ENCODE data around the gene ARL9. TPM values are rescaled to one million over a fixed set of nuclear protein-coding genes. Genes with fewer than 3 reads are reported as not detected.
A peak's percentile ranks its signal among the peaks of the same experiment; 100 is the strongest.

The ARL9 gene
- total and polyA plus RNA-seq, 9 of the 15 experiments (the other 6 are each of a cell fraction or from before 2014, with no cell fraction given) = 0.10 to 0.15 (median 0.11) TPM; not detected in 6

DNA sequence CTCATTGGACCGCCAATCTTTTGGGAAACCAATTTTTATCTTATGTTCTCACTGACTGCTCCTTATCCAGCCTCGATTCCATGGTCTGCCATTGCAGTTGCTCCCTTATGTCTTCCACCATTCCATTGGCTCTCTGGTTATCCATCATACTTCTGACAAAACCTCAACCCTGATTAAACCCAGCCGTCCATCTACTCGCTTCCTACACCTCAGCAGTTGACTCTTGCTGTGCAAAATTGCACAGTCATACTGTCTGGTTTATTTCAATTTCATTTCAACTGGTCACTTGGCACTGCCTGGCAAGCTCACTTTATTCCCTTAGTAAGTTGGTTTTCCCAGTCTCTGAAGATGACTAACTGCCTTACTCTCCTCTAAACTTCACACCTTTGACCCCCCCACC is 26.2 kb downstream of the ARL9 start (continued):
- TF ChIP-seq CCNT2 (IDR thresholded peaks at IDR 0.05; ENCODE audit: borderline replicate concordance, extremely low read depth, insufficient read length, low read depth, low read length) (no peak), KHSRP (IDR thresholded peaks at IDR 0.05) (no peak), DPF2 (IDR thresholded peaks at IDR 0.05) (peak; percentile 72), CAMTA2 (CRISPR knock-in tag; conservative IDR thresholded peaks at IDR 0.05) (no peak), ZNF766 (CRISPR knock-in tag; conservative IDR thresholded peaks at IDR 0.05) (peak; percentile 86), EHMT2 (IDR thresholded peaks at IDR 0.05) (peak; percentile 72; the same call in 1 of the 2 replicates), ZNF316 (IDR thresholded peaks at IDR 0.05) (peak; percentile 94)
- TF ChIP-seq, protein P1, sequence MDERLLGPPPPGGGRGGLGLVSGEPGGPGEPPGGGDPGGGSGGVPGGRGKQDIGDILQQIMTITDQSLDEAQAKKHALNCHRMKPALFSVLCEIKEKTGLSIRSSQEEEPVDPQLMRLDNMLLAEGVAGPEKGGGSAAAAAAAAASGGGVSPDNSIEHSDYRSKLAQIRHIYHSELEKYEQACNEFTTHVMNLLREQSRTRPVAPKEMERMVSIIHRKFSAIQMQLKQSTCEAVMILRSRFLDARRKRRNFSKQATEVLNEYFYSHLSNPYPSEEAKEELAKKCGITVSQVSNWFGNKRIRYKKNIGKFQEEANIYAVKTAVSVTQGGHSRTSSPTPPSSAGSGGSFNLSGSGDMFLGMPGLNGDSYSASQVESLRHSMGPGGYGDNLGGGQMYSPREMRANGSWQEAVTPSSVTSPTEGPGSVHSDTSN (CRISPR knock-in tag; IDR thresholded peaks at IDR 0.05; ENCODE audit: low read depth) = no peak
- TF ChIP-seq, protein P1 (tag; conservative IDR thresholded peaks at IDR 0.05; ENCODE audit: low read depth) = peak; percentile 81
- TF ChIP-seq, protein P2, sequence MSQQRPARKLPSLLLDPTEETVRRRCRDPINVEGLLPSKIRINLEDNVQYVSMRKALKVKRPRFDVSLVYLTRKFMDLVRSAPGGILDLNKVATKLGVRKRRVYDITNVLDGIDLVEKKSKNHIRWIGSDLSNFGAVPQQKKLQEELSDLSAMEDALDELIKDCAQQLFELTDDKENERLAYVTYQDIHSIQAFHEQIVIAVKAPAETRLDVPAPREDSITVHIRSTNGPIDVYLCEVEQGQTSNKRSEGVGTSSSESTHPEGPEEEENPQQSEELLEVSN (IDR thresholded peaks at IDR 0.05; ENCODE audit: borderline replicate concordance in 1 of 2, extremely low read depth in 1 of 2, insufficient read depth in 1 of 2, insufficient read length in 1 of 2, low read depth in 1 of 2, low read length in 1 of 2, poor library complexity in 1 of 2, severe bottlenecking in 1 of 2) = no peak

All from K562 (cell line).